HepG2 (cell line): Measurements from ENCODE around the gene CACNA2D3. TPM values are rescaled to one million over a fixed set of nuclear protein-coding genes. Genes with fewer than 3 reads are reported as not detected.

Experiments
- ATAC-seq: fragments of 200-7000 bp; cut with Tn5 transposase; 3 replicates; pipeline ENCODE4 v1.9.1; 2020; ENCODE audit warnings: mild to moderate bottlenecking, moderate library complexity
- BruUV-seq: library from RNA; stranded (reverse); fragments of 400-500 nt; replicated peaks from 2 replicates; lab custom pipeline; 2021; lab: Mats Ljungman, UMichigan
- CTCF ChIA-PET: fragments of 300-600 bp; formaldehyde crosslinking; extraction: SDS; loops from one replicate; lab custom pipeline; 2021; ENCODE audit warnings: low total read pairs, inconsistent platforms, low intra/inter-chr PET ratio; lab: Yijun Ruan, JAX
- POLR2A ChIA-PET: fragments of 350-600 bp; sonication (Branson Sonifier 250); formaldehyde crosslinking; loops from one replicate; lab custom pipeline; 2020; ENCODE audit warnings: antibody characterized with exemption, inconsistent platforms; lab: Yijun Ruan, JAX
- DNase-seq: peaks from one replicate; pipeline ENCODE4 v3.0.0-alpha.2; 2015; ENCODE audit warnings: low spot score
- FAIRE-seq: peaks from 3 replicates; lab custom pipeline; 2011; peaks lifted over from hg19 to GRCh38; lab: Jason Lieb, UNC
- H2AFZ ChIP-seq: one replicate; pipeline ENCODE4 v1.6.1; 2011; ENCODE audit warnings: low read length, inconsistent platforms
- H3K27ac ChIP-seq: fragments of 300-600 bp; 3 replicates; pipeline ENCODE4 v1.8.0; 2011; ENCODE audit warnings: mixed run types, mild to moderate bottlenecking, mixed read lengths, low read length, inconsistent platforms; ENCODE audit not compliant: insufficient read depth; ENCODE audit errors: extremely low read length
- H3K27me3 ChIP-seq, 2 experiments: fragments of 200-600 bp in 1 of 2; 2 replicates in 1 of 2; 3 replicates in 1 of 2; pipeline versions ENCODE4 v1.6.0 to v1.8.0; 2011; ENCODE audit warnings: low read length in 2 of 2, mild to moderate bottlenecking in 2 of 2, moderate library complexity in 2 of 2, inconsistent platforms in 1 of 2; ENCODE audit not compliant: insufficient read depth in 2 of 2, control insufficient read depth in 1 of 2
- H3K36me3 ChIP-seq, 2 experiments: fragments of 200-600 bp in 1 of 2; replicated peaks in 1 of 2; 2 replicates in 1 of 2; 3 replicates in 1 of 2; pipeline versions ENCODE4 v1.5.1 to v1.8.0; 2011; ENCODE audit warnings: low read length in 2 of 2, inconsistent platforms in 1 of 2; ENCODE audit not compliant: insufficient read depth in 2 of 2, control insufficient read depth in 1 of 2
- H3K4me1 ChIP-seq: 2 replicates; pipeline ENCODE4 v1.5.1; 2012; ENCODE audit warnings: low read length, inconsistent platforms; ENCODE audit not compliant: insufficient read depth
- H3K4me2 ChIP-seq: 2 replicates; pipeline ENCODE4 v1.6.0; 2011; ENCODE audit warnings: low read depth, low read length, inconsistent platforms
- H3K4me3 ChIP-seq, 3 experiments: fragments of 200-600 bp in 1 of 3; sonication (generic), shearing (Covaris generic) in 1 of 3; replicated peaks in 1 of 3; 2 replicates each; pipeline ENCODE4 v1.5.1; 2011 to 2016; ENCODE audit warnings: low read length in 3 of 3, inconsistent platforms in 2 of 3, low read depth in 2 of 3, mild to moderate bottlenecking in 2 of 3, control low read depth in 1 of 3, mixed read lengths in 1 of 3; ENCODE audit not compliant: insufficient read depth in 1 of 3
- H3K79me2 ChIP-seq: one replicate; pipeline ENCODE4 v1.6.1; 2011; ENCODE audit warnings: low read length, inconsistent platforms; ENCODE audit not compliant: insufficient read depth
- H3K9ac ChIP-seq: 2 replicates; pipeline ENCODE4 v1.6.0; 2011; ENCODE audit warnings: mild to moderate bottlenecking, low read depth, low read length, inconsistent platforms; ENCODE audit not compliant: insufficient read depth
- H3K9me3 ChIP-seq: 2 replicates; pipeline ENCODE4 v1.5.1; 2012; ENCODE audit warnings: mild to moderate bottlenecking, low read length
- H4K20me1 ChIP-seq: 2 replicates; pipeline ENCODE4 v1.6.0; 2011; ENCODE audit warnings: inconsistent platforms, mild to moderate bottlenecking, low read length, moderate library complexity; ENCODE audit not compliant: insufficient read depth
- BCLAF1 ChIP-seq: fragments of 450-650 bp; IDR thresholded peaks from 2 replicates; pipeline ENCODE4 v1.6.1; 2017; ENCODE audit warnings: mild to moderate bottlenecking
- PCBP1 ChIP-seq: fragments of 200-400 bp; formaldehyde crosslinking; IDR thresholded peaks from 2 replicates; pipeline ENCODE4 v1.6.1; 2017; ENCODE audit warnings: mild to moderate bottlenecking, low read depth, low read length, borderline replicate concordance
- ZNF800 ChIP-seq: sonication (generic); formaldehyde crosslinking; IDR thresholded peaks from 2 replicates; pipeline ENCODE4 v1.4.0; 2020; ENCODE audit warnings: missing genetic modification reagents
- WGBS: methylation state at CpG from one replicate; pipeline ENCODE4 v1.1.6; 2017; ENCODE audit warnings: low lambda C conversion rate; 5-methylcytosine and 5-hydroxymethylcytosine counted together
- in situ Hi-C: cut with HindIII; loops from 2 replicates; pipeline ENCODE4 v1.10.0; 2017; ENCODE audit warnings: low pct_unique_long_range_greater_than_20kb; ENCODE audit not compliant: extremely low pct_ligation_motif_present
- intact Hi-C: fragments of 100-400 bp; cut with micrococcal nuclease; formaldehyde crosslinking; loops from one replicate; pipeline ENCODE4 v1.10.0; 2022; ENCODE audit not compliant: unreplicated experiment
- polyA plus RNA-seq, 8 experiments: library from polyadenylated mRNA; depleted of rRNA in 3 of 8; stranded (reverse) in 7 of 8; unstranded in 1 of 8; fragments of >200 nt; fragmentation: Illumina TruSeq in 4 of 8; extraction: Trizol in 4 of 8; gene quantifications; 2 replicates each; pipeline versions ENCODE4 v1.2.1 to v1.2.3, GENCODE V29; 2011 to 2016; ENCODE audit warnings: low read depth in 4 of 8, missing spikeins in 1 of 8, mixed read lengths in 1 of 8; ENCODE audit not compliant: insufficient read depth in 1 of 8
- total RNA-seq, 5 experiments: library from RNA; depleted of rRNA; stranded (reverse); fragments of >200 nt; fragmentation: Illumina TruSeq; extraction: Trizol; gene quantifications; 2 replicates each; pipeline ENCODE4 v1.2.3, GENCODE V29; 2016; ENCODE audit warnings: low read depth in 1 of 5

CACNA2D3 gene
- total and polyA plus RNA-seq, 2 of the 13 experiments (the other 11 are each of a cell fraction or from before 2014, with no cell fraction given) = not detected

GRCh38 chr3:54822206-54822605 lies 699.9 kb downstream of the CACNA2D3 start:
- no peak overlapping the region for H3K27ac ChIP-seq
- no TSS peak for BruUV-seq
- FAIRE-seq (no peak), DNase-seq (no peak), ATAC-seq (no peak)
- H3K4me3 ChIP-seq = no peak overlapping the region
- H3K4me1 ChIP-seq = no peaks in the 10 kb centered on the region
- no peaks in the 10 kb centered on the region for H3K9me3 ChIP-seq
- H4K20me1 ChIP-seq = no peaks in the 10 kb centered on the region
- intact Hi-C loops (no loop called here), in situ Hi-C loops (no loop called here)
- TF ChIP-seq BCLAF1 (no peak), ZNF800 (no peak), PCBP1 (no peak)
- H3K9ac ChIP-seq = no peak overlapping the region
- CTCF ChIA-PET = no interaction called here
- H3K79me2 ChIP-seq = no peaks in the 10 kb centered on the region
- H3K36me3 ChIP-seq = no peaks in the 10 kb centered on the region
- no peak overlapping the region for H3K4me2 ChIP-seq
- no peaks in the 10 kb centered on the region for H3K27me3 ChIP-seq
- WGBS = 0% methylated on average over 1 of the region's 1 CpG
- no peak overlapping the region for H2AFZ ChIP-seq
- POLR2A ChIA-PET = no interaction called here
